Cardiac fibroblast (primary cell): ENCODE measurements around the gene CTAG1A.
"Not testable (repeated sequence)": the region's sequence is repeated elsewhere in the genome, so short reads cannot be mapped to it uniquely, and the experiment has no call there.

Experiments used
- DNase-seq, 2 donors: peaks; one replicate each; pipeline versions ENCODE4 v3.0.0 to v3.0.0-alpha.2; 2010; ENCODE audit warnings: low read depth in 2 of 2
- H3K4me3 ChIP-seq, 2 donors: replicated peaks in 1 of 2; 1 replicate in 1 of 2; 2 replicates in 1 of 2; pipeline ENCODE4 v1.5.1; 2011; ENCODE audit warnings: low read depth in 2 of 2, low read length in 2 of 2, mild to moderate bottlenecking in 2 of 2, moderate library complexity in 1 of 2
- TF ChIP-seq, protein P1 (sequence below): IDR thresholded peaks from one replicate; pipeline ENCODE4 v1.5.1; 2011; ENCODE audit warnings: low read depth, mild to moderate bottlenecking, low read length, inconsistent platforms

Gene CTAG1A

DNA sequence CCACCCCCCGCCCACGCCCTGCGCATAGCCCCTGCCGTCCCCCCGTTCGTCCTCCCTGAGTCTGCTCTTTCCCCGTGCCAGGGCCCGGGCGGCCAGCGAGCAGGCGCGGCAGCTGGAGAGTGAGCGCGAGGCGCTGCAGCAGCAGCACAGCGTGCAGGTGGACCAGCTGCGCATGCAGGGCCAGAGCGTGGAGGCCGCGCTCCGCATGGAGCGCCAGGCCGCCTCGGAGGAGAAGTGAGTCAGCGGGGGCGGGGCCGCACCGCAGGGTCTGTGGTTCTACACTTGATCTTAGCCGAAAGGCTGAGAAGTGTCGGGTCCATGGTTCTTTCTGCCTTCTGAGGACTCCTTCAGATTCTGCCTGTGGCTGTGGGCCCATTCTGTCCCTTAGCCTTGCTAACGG, 24.6 kb upstream of the CTAG1A start:
- not testable (repeated sequence) for H3K4me3 ChIP-seq, DNase-seq

DNA sequence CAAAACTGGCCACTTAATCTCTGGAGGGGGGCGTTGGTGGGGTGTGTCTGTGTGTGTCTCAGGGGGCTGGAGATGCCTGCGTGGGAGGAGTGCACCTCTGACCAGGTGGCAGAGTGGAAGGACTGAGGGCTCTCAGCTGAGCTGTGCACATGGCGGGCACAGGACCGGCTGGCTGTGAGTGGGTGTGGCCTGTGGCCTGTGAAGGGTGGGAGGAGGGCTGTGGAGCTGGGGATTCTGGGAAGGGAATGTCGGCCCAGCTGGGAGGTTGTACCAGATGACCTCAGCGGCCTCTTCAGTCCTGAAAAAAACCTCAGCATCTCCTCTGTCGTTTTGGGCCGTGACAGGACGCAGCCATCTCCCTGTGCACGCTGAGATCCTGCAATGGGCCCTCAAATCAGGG, 22.6 kb upstream of the CTAG1A start:
- not testable (repeated sequence) for H3K4me3 ChIP-seq, DNase-seq

- not testable (repeated sequence) for H3K4me3 ChIP-seq, DNase-seq
Measured at GRCh38 chrX:154570361-154570760, 14.6 kb upstream of the CTAG1A start.

DNA sequence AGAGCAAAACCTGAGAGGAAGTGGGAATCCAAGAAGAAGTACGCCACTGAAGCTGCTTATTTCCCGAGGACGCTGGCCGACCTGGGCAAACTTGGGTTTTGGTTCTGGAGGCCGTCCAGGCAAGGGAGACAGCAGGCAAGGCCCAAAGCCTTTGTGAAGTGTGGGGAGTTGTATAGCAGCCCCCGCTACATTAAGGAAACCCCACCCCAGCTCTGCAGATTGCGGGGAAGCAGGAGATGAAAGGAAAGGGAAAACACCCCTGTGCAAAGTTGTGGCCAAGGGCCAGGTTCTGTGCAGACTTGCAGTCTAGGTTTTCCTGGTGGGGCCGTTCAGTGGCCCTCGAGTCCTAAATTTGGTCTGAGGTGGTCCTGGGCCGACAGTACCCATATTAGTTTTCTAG, 11.9 kb upstream of the CTAG1A start:
- DNase-seq, H3K4me3 ChIP-seq: not testable (repeated sequence)

GRCh38 chrX:154575076-154575475, 9.9 kb upstream of the CTAG1A start:
- not testable (repeated sequence) for H3K4me3 ChIP-seq, DNase-seq

DNA sequence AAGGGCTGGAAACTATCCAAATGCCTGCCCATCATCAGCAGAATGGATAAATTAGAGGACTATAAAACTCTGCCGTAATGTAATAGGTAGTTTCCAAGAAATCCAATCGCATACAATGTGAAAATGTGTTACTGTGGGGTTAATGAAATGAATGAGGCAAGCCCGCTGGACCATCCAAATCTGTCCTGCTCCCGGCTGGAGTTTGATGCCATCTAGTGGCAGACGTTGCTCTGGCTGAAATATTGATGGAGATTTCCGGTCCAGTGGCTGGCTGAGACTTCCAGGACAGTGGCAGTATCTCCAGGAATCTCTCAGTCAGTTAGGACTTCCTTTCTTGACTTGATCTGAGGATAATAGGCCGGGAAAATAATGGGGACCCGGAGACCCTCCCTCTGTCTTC, 1.9 kb upstream of the CTAG1A start:
- H3K4me3 ChIP-seq, DNase-seq: not testable (repeated sequence)

GRCh38 chrX:154590415-154590814, 5.5 kb downstream of the CTAG1A start:
- not testable (repeated sequence) for DNase-seq, H3K4me3 ChIP-seq

- no peak overlapping the region for H3K4me3 ChIP-seq
- TF ChIP-seq, protein P1, sequence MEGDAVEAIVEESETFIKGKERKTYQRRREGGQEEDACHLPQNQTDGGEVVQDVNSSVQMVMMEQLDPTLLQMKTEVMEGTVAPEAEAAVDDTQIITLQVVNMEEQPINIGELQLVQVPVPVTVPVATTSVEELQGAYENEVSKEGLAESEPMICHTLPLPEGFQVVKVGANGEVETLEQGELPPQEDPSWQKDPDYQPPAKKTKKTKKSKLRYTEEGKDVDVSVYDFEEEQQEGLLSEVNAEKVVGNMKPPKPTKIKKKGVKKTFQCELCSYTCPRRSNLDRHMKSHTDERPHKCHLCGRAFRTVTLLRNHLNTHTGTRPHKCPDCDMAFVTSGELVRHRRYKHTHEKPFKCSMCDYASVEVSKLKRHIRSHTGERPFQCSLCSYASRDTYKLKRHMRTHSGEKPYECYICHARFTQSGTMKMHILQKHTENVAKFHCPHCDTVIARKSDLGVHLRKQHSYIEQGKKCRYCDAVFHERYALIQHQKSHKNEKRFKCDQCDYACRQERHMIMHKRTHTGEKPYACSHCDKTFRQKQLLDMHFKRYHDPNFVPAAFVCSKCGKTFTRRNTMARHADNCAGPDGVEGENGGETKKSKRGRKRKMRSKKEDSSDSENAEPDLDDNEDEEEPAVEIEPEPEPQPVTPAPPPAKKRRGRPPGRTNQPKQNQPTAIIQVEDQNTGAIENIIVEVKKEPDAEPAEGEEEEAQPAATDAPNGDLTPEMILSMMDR, result no peak
Measured at GRCh38 chrX:154592505-154592904, 7.6 kb downstream of the CTAG1A start.

GRCh38 chrX:154593201-154593600, 8.3 kb downstream of the CTAG1A start:
- no peak overlapping the region for H3K4me3 ChIP-seq
- TF ChIP-seq, protein P1, result no peak
- DNase-seq, result no peak

More at GRCh38 chrX:154592505-154592904, 7.6 kb downstream of the CTAG1A start:
- no peak for DNase-seq

- TF ChIP-seq, protein P1, result no peak
- no peak for DNase-seq
- H3K4me3 ChIP-seq, result no peak overlapping the region
Measured at GRCh38 chrX:154594491-154594890, 9.6 kb downstream of the CTAG1A start.

DNA sequence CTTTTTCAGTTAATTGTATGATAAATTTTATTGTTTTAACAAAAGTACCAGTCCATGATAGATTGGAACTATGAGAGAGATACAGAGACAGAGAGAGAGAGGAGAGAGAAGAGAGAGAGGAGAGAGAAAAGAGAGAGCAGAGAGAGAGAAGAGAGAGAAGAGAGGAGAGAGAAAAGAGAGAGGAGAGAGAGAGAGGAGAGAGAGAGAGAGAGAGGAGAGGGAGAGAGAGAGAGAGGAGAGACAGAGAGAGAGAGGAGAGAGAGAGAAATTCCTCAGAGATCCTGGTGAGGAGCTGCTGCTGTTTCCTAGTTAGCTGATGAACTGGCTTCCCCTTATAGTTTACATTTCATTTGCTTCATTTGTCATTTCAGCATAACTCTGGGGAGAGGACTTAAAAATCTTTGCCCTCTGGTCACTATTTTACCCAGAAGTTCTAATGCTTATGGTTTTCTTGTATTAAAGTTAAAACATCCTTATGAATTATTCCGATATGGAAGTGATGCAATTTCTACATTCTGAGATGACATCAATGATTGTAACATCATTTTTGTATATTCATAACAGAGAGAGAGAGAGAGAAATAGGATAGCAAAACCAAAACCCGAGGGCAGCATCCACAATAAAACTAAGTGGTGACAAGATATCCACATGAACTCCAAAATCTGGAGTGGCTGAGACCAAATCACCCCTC, 10.8 kb downstream of the CTAG1A start:
- TF ChIP-seq, protein P1, result no peak
- DNase-seq, result no peak
- no peak overlapping the region for H3K4me3 ChIP-seq
